ENCODE data around the gene IMMP2L.

Gene IMMP2L

GRCh38 chr7:111003883-111004282 lies 558.4 kb downstream of the IMMP2L start:
- TF ChIP-seq, protein P1, sequence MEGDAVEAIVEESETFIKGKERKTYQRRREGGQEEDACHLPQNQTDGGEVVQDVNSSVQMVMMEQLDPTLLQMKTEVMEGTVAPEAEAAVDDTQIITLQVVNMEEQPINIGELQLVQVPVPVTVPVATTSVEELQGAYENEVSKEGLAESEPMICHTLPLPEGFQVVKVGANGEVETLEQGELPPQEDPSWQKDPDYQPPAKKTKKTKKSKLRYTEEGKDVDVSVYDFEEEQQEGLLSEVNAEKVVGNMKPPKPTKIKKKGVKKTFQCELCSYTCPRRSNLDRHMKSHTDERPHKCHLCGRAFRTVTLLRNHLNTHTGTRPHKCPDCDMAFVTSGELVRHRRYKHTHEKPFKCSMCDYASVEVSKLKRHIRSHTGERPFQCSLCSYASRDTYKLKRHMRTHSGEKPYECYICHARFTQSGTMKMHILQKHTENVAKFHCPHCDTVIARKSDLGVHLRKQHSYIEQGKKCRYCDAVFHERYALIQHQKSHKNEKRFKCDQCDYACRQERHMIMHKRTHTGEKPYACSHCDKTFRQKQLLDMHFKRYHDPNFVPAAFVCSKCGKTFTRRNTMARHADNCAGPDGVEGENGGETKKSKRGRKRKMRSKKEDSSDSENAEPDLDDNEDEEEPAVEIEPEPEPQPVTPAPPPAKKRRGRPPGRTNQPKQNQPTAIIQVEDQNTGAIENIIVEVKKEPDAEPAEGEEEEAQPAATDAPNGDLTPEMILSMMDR (IDR thresholded peaks at IDR 0.05; ENCODE audit: insufficient read depth, low read depth, low read length, missing control alignments): no peak
- no peak for DNase-seq (ENCODE audit: low read depth)
- H3K4me3 ChIP-seq (ENCODE audit: low read depth, low read length): no peak overlapping the region

- TF ChIP-seq, protein P1 (IDR thresholded peaks at IDR 0.05; ENCODE audit: insufficient read depth, low read depth, low read length, missing control alignments): no peak
- DNase-seq (ENCODE audit: low read depth): no peak
- H3K4me3 ChIP-seq (ENCODE audit: low read depth, low read length): no peak overlapping the region
Observed at GRCh38 chr7:110994028-110994967, 568.0 kb downstream of the IMMP2L start.

DNA sequence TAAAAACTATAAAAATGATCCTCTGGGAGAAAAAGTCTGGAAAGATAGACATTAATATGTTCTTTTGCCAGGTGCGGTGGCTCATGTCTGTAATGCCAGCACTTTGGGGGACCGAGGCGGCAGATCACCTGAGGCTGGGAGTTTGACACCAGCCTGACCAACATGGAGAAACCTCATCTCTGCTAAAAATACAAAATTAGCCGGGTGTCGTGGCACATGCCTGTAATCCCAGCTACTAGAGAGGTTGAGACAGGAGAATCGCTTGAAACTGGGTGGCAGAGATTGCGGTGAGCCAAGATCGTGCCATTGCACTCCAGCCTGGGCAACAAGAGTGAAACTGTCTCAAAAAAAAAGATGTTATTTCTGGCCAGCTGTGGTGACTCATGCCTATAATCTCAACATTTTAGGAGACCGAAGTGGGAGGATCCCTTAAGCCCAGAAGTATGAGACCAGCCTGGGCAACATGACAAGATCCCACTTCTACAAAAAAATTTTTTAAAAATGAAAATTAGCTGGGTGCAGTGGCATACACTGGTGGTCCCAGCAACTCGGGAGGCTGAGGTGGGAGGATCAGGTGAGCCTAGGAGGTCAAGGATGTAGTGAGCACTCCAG lies 573.3 kb downstream of the IMMP2L start:
- TF ChIP-seq, protein P1 (IDR thresholded peaks at IDR 0.05; ENCODE audit: insufficient read depth, low read depth, low read length, missing control alignments): no peak
- DNase-seq (ENCODE audit: low read depth): no peak
- H3K4me3 ChIP-seq (ENCODE audit: low read depth, low read length): no peak overlapping the region

DNA sequence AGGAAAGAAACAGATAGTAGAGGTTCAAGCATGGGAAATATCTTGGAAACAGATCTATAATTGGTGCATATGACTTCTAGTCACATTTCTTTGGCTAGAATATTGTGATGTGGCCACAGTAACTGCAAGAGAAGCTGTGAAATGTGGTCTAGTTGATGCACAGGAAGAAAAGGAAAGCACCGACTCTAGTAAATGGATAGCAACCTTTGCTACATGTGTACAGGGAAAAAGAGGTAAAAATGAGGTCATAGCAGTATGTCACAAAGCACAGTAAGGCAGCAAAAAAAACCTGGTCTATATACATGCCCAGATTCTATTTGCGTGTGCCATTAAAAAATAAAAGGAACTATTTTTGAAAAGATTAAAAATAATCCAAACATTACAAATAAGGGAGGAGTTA lies 573.9 kb downstream of the IMMP2L start:
- no peak overlapping the region for H3K4me3 ChIP-seq (ENCODE audit: low read depth, low read length)
- TF ChIP-seq, protein P1 (IDR thresholded peaks at IDR 0.05; ENCODE audit: insufficient read depth, low read depth, low read length, missing control alignments): no peak
- DNase-seq (ENCODE audit: low read depth): no peak

DNA sequence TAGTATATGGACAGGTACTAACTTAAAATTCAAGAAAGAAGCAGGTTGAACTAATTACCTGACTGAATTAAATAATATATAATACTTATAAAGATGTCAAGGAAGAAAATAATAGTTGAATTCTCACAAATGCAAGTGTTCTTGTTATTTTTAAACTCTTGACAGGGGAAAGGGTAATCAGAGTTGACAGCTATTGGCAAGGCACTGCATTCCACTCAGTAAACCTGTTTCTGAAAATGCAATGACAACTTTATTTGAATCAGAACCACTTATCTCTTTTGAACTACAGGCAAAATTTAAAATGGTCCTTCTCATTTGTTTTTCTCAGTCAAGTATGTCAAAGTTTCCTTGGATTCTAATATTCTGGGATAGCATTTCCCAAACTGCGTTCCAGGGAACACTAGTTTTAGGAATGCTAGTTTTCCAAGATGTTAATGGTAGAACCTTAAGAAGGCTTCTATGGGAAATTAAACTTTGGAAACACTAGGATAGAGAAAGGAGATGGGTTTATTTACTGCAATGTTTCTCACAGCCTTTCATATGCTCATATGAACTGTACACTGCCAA lies 575.1 kb downstream of the IMMP2L start:
- DNase-seq (ENCODE audit: low read depth): no peak
- TF ChIP-seq, protein P1 (IDR thresholded peaks at IDR 0.05; ENCODE audit: insufficient read depth, low read depth, low read length, missing control alignments): no peak
- no peak overlapping the region for H3K4me3 ChIP-seq (ENCODE audit: low read depth, low read length)

- H3K4me3 ChIP-seq (ENCODE audit: low read depth, low read length): no peak overlapping the region
- no peak for DNase-seq (ENCODE audit: low read depth)
- TF ChIP-seq, protein P1 (IDR thresholded peaks at IDR 0.05; ENCODE audit: insufficient read depth, low read depth, low read length, missing control alignments): no peak
Observed at GRCh38 chr7:110983822-110984456, 578.4 kb downstream of the IMMP2L start.
